PC-9 (cell line): ENCODE measurements around the gene ARAP3. TPM values are rescaled to one million over a fixed set of nuclear protein-coding genes. Genes with fewer than 3 reads are reported as not detected.

ENCODE experiments used
- BruUV-seq: library from RNA; stranded (reverse); fragments of 400-500 nt; replicated peaks from 2 replicates; lab custom pipeline; 2021; lab: Mats Ljungman, UMichigan
- CTCF ChIA-PET: fragments of 300-600 bp; sonication (Branson Sonifier 250); formaldehyde crosslinking; loops from one replicate; lab custom pipeline; 2022; ENCODE audit warnings: antibody characterized with exemption; lab: Charles Lee
- POLR2A ChIA-PET: fragments of 300-600 bp; sonication (Branson Sonifier 250); formaldehyde crosslinking; loops from one replicate; lab custom pipeline; 2022; ENCODE audit warnings: antibody characterized with exemption; ENCODE audit not compliant: unreplicated experiment; lab: Charles Lee
- DNase-seq, 2 experiments: peaks; one replicate each; pipeline versions ENCODE4 v3.0.0 to v3.0.0-alpha.2; 2015 to 2022; ENCODE audit warnings: mixed read lengths in 1 of 2
- H2AFZ ChIP-seq: fragments of 200-600 bp; sonication (generic); 2 replicates; pipeline ENCODE4 v1.8.1; 2017; ENCODE audit warnings: antibody characterized with exemption
- H3F3A ChIP-seq: fragments of 200-600 bp; sonication (generic); 2 replicates; pipeline ENCODE4 v1.8.1; 2017; ENCODE audit warnings: antibody characterized with exemption, mild to moderate bottlenecking, low read depth; ENCODE audit not compliant: insufficient read depth
- H3K27ac ChIP-seq: fragments of 200-600 bp; sonication (generic); 2 replicates; pipeline ENCODE4 v1.6.1; 2016; ENCODE audit warnings: mixed run types
- H3K27me3 ChIP-seq: fragments of 200-600 bp; sonication (generic); 2 replicates; pipeline ENCODE4 v1.6.1; 2016; ENCODE audit warnings: low read depth, mixed run types; ENCODE audit not compliant: insufficient read depth
- H3K36me3 ChIP-seq: fragments of 200-600 bp; sonication (generic); 2 replicates; pipeline ENCODE4 v1.6.1; 2016; ENCODE audit warnings: low read depth, mixed run types
- H3K4me1 ChIP-seq: fragments of 200-600 bp; sonication (generic); replicated peaks from 2 replicates; pipeline ENCODE4 v1.6.1; 2016; ENCODE audit warnings: mixed run types; ENCODE audit not compliant: insufficient read depth
- H3K4me2 ChIP-seq: fragments of 200-600 bp; sonication (generic); 2 replicates; pipeline ENCODE4 v1.6.1; 2017; ENCODE audit warnings: mixed run types
- H3K4me3 ChIP-seq: fragments of 200-600 bp; sonication (generic); 2 replicates; pipeline ENCODE4 v1.6.1; 2016; ENCODE audit warnings: mixed run types
- H3K79me2 ChIP-seq: fragments of 200-600 bp; sonication (generic); 2 replicates; pipeline ENCODE4 v1.6.1; 2017; ENCODE audit warnings: low read depth, mixed run types
- H3K9me2 ChIP-seq: fragments of 200-600 bp; sonication (generic); 2 replicates; pipeline ENCODE4 v1.8.1; 2017; ENCODE audit warnings: mild to moderate bottlenecking; ENCODE audit not compliant: insufficient read depth
- H3K9me3 ChIP-seq: fragments of 200-600 bp; sonication (generic); 2 replicates; pipeline ENCODE4 v1.8.1; 2016; ENCODE audit warnings: low read depth; ENCODE audit not compliant: insufficient read depth
- H4K20me1 ChIP-seq: fragments of 200-600 bp; sonication (generic); 2 replicates; pipeline ENCODE4 v1.8.1; 2017; ENCODE audit not compliant: insufficient read depth
- CTCF ChIP-seq: fragments of 200-600 bp; sonication (generic); conservative IDR thresholded peaks from 2 replicates; pipeline ENCODE4 v1.6.1; 2017; ENCODE audit warnings: mixed run types, antibody characterized with exemption, mild to moderate bottlenecking, moderate library complexity
- EZH2 ChIP-seq: fragments of 200-600 bp; sonication (generic); IDR thresholded peaks from 2 replicates; pipeline ENCODE4 v1.8.0; 2017; ENCODE audit warnings: antibody characterized with exemption, low read depth
- intact Hi-C: fragments of 100-400 bp; cut with micrococcal nuclease; formaldehyde crosslinking; loops from one replicate; pipeline ENCODE4 v1.10.0; 2022; ENCODE audit not compliant: unreplicated experiment
- total RNA-seq: library from RNA; stranded (reverse); gene quantifications from 2 replicates; pipeline ENCODE4 v1.2.3, GENCODE V29; 2021

The ARAP3 gene
- total RNA-seq, 1 experiment from 2014 or later = 28.0 TPM

GRCh38 chr5:141664733-141665461, 17.1 kb downstream of the ARAP3 start:
- Histone ChIP-seq H4K20me1 (no peaks in the 10 kb centered on the region), H3K9me2 (no peaks in the 10 kb centered on the region), H3K36me3 (0 out of 2 replicates have a peak, but pooled peaks cover 5% of the 10 kb centered on the region), H2AFZ (no peak overlapping the region), H3K27me3 (no peaks in the 10 kb centered on the region), H3F3A (peaks cover 6% of the 10 kb centered on the region), H3K79me2 (no peaks in the 10 kb centered on the region), H3K4me1 (no peaks in the 10 kb centered on the region), H3K27ac (no peak overlapping the region), H3K4me2 (no peak overlapping the region), H3K9me3 (no peaks in the 10 kb centered on the region), H3K4me3 (no peak overlapping the region)
- TF ChIP-seq EZH2 (no peak), CTCF (peak; percentile 93)
- ChIA-PET CTCF (interaction anchor here (0.6 to 0.7 kb wide), 4 partner anchors 143 to 473 kb away, joined by 3 read pairs; partner anchors contain the start of gene DELE1), POLR2A (no interaction called here)
- intact Hi-C loops = loop anchor here (1.0 kb wide), 4 partner anchors 27 to 479 kb away; no protein-coding TSS in a partner anchor
- BruUV-seq = no TSS peak
- DNase-seq = peak; percentile 44 to 74

- ChIA-PET POLR2A (no interaction called here), CTCF (no interaction called here)
- Histone ChIP-seq H3K4me1 (no peaks in the 10 kb centered on the region; the same call in 1 of the 2 replicates), H3F3A (peaks cover 6% of the 10 kb centered on the region), H3K4me2 (no peak overlapping the region), H3K27ac (no peak overlapping the region), H3K27me3 (no peaks in the 10 kb centered on the region), H3K9me3 (no peaks in the 10 kb centered on the region), H3K79me2 (no peaks in the 10 kb centered on the region), H2AFZ (no peak overlapping the region), H3K4me3 (no peak overlapping the region), H3K36me3 (0 out of 2 replicates have a peak, but pooled peaks cover 5% of the 10 kb centered on the region), H4K20me1 (no peaks in the 10 kb centered on the region), H3K9me2 (no peaks in the 10 kb centered on the region)
- BruUV-seq = no TSS peak
- TF ChIP-seq CTCF (no peak), EZH2 (no peak)
- DNase-seq = no peak
- intact Hi-C loops = no loop called here
Observed at GRCh38 chr5:141663506-141663905, 18.5 kb downstream of the ARAP3 start.

GRCh38 chr5:141662028-141662427, 20.0 kb downstream of the ARAP3 start:
- Histone ChIP-seq H3K79me2 (no peaks in the 10 kb centered on the region), H3K4me3 (no peak overlapping the region), H3K9me2 (no peaks in the 10 kb centered on the region), H3K4me2 (no peak overlapping the region), H3K27me3 (no peaks in the 10 kb centered on the region), H4K20me1 (no peaks in the 10 kb centered on the region), H3K9me3 (no peaks in the 10 kb centered on the region), H3K27ac (no peak overlapping the region), H3K4me1 (no peaks in the 10 kb centered on the region; the same call in 1 of the 2 replicates), H3F3A (peaks cover 6% of the 10 kb centered on the region), H2AFZ (no peak overlapping the region), H3K36me3 (peaks cover 7% of the 10 kb centered on the region; the same call in 1 of the 2 replicates)
- ChIA-PET CTCF (no interaction called here), POLR2A (no interaction called here)
- DNase-seq = no peak
- no TSS peak for BruUV-seq
- TF ChIP-seq EZH2 (no peak), CTCF (no peak)
- intact Hi-C loops = no loop called here
